T-helper 22 cell (primary cell): ENCODE results near the gene NSUN7.
"Not testable (repeated sequence)": the region's sequence is repeated elsewhere in the genome, so short reads cannot be mapped to it uniquely, and the experiment has no call there.

Experiments used
- DNase-seq: peaks from one replicate; pipeline ENCODE4 v3.0.0-alpha.2; 2020; ENCODE audit warnings: low read depth

Gene NSUN7

GRCh38 chr4:40737879-40738278 is 11.9 kb upstream of the NSUN7 start:
- DNase-seq, result no peak

GRCh38 chr4:40739347-40739746 is 10.4 kb upstream of the NSUN7 start:
- DNase-seq, result no peak

- no peak for DNase-seq
Observed at GRCh38 chr4:40744218-40744617, 5.5 kb upstream of the NSUN7 start.

GRCh38 chr4:40745285-40745984 is 4.3 kb upstream of the NSUN7 start:
- DNase-seq, result no peak

- no peak for DNase-seq
Observed at GRCh38 chr4:40747207-40747835, 2.4 kb upstream of the NSUN7 start.

GRCh38 chr4:40750461-40751258 is 905 bp downstream of the NSUN7 start:
- DNase-seq, result no peak

- no peak for DNase-seq
Observed at GRCh38 chr4:40755616-40756015, 5.9 kb downstream of the NSUN7 start.

- DNase-seq, result no peak
Observed at GRCh38 chr4:40763228-40763716, 13.5 kb downstream of the NSUN7 start.

- DNase-seq, result no peak
Observed at GRCh38 chr4:40769266-40769665, 19.5 kb downstream of the NSUN7 start.

- no peak for DNase-seq
Observed at GRCh38 chr4:40778090-40778489, 28.3 kb downstream of the NSUN7 start.

GRCh38 chr4:40782876-40783275 is 33.1 kb downstream of the NSUN7 start:
- no peak for DNase-seq

- DNase-seq, result no peak
Observed at GRCh38 chr4:40785727-40786126, 36.0 kb downstream of the NSUN7 start.

GRCh38 chr4:40788331-40788730 is 38.6 kb downstream of the NSUN7 start:
- no peak for DNase-seq

- DNase-seq, result no peak
Observed at GRCh38 chr4:40789031-40789430, 39.3 kb downstream of the NSUN7 start.

- DNase-seq, result no peak
Observed at GRCh38 chr4:40789771-40790170, 40.0 kb downstream of the NSUN7 start.

GRCh38 chr4:40800064-40800463 is 50.3 kb downstream of the NSUN7 start:
- DNase-seq, result no peak

GRCh38 chr4:40804598-40804997 is 54.8 kb downstream of the NSUN7 start:
- no peak for DNase-seq

GRCh38 chr4:40808926-40809457 is 59.2 kb downstream of the NSUN7 start:
- no peak for DNase-seq

GRCh38 chr4:40811956-40812355 is 62.2 kb downstream of the NSUN7 start:
- no peak for DNase-seq

GRCh38 chr4:40812386-40812785 is 62.6 kb downstream of the NSUN7 start:
- no peak for DNase-seq

- no peak for DNase-seq
Observed at GRCh38 chr4:40812856-40813255, 63.1 kb downstream of the NSUN7 start.

- not testable (repeated sequence) for DNase-seq
Observed at GRCh38 chr4:40817157-40817556, 67.4 kb downstream of the NSUN7 start.

- no peak for DNase-seq
Observed at GRCh38 chr4:40820101-40820500, 70.3 kb downstream of the NSUN7 start.
